HepG2 (cell line): ENCODE measurements around the gene ZNF606. TPM values are rescaled to one million over a fixed set of nuclear protein-coding genes. Genes with fewer than 3 reads are reported as not detected.

ENCODE experiments used
- AHR ChIP-seq: IDR thresholded peaks from 2 replicates; pipeline ENCODE4 v1.6.1; 2018; ENCODE audit warnings: missing genetic modification reagents, missing compliant biosample characterization
- CENPX ChIP-seq: sonication (generic); formaldehyde crosslinking; IDR thresholded peaks from 2 replicates; pipeline ENCODE4 v1.9.0; 2021; ENCODE audit warnings: mild to moderate bottlenecking, missing genetic modification reagents, moderate library complexity
- KAT8 ChIP-seq: IDR thresholded peaks from 2 replicates; pipeline ENCODE4 v1.6.1; 2016; ENCODE audit warnings: missing genetic modification reagents, missing compliant biosample characterization
- MBNL3 ChIP-seq: fragments of 250-450 bp; sonication (Bioruptor Pico); conservative IDR thresholded peaks from 2 replicates; pipeline ENCODE4 v1.8.0; 2022; ENCODE audit warnings: mild to moderate bottlenecking, inconsistent platforms
- MED1 ChIP-seq: sonication (generic); formaldehyde crosslinking; IDR thresholded peaks from 2 replicates; pipeline ENCODE4 v1.4.0; 2020; ENCODE audit warnings: missing genetic modification reagents
- NFE2L2 ChIP-seq: fragments of 150-350 bp; IDR thresholded peaks from 2 replicates; pipeline ENCODE4 v1.6.1; 2014; ENCODE audit warnings: low read length
- NFKBIZ ChIP-seq: IDR thresholded peaks from 2 replicates; pipeline ENCODE4 v1.6.1; 2018; ENCODE audit warnings: missing genetic modification reagents, missing compliant biosample characterization
- SP5 ChIP-seq: IDR thresholded peaks from 2 replicates; pipeline ENCODE4 v1.6.1; 2016; ENCODE audit warnings: low read depth, borderline replicate concordance
- SUZ12 ChIP-seq: fragments of 150-350 bp; IDR thresholded peaks from 2 replicates; pipeline ENCODE4 v1.6.1; 2014; ENCODE audit warnings: low read depth, low read length
- TRIM24 ChIP-seq: sonication (generic); formaldehyde crosslinking; IDR thresholded peaks from 2 replicates; pipeline ENCODE4 v1.8.0; 2022; ENCODE audit warnings: mild to moderate bottlenecking, missing genetic modification reagents
- ZBTB21 ChIP-seq: sonication (generic); formaldehyde crosslinking; IDR thresholded peaks from 2 replicates; pipeline ENCODE4 v1.4.0; 2020; ENCODE audit warnings: missing genetic modification reagents
- ZFP36L2 ChIP-seq: sonication (generic); formaldehyde crosslinking; IDR thresholded peaks from 2 replicates; pipeline ENCODE4 v1.4.0; 2020; ENCODE audit warnings: missing genetic modification reagents
- ZNF20 ChIP-seq: sonication (generic); formaldehyde crosslinking; IDR thresholded peaks from 2 replicates; pipeline ENCODE4 v1.4.0; 2020; ENCODE audit warnings: mild to moderate bottlenecking, moderate library complexity, missing genetic modification reagents
- ZNF329 ChIP-seq: sonication (generic); formaldehyde crosslinking; IDR thresholded peaks from 2 replicates; pipeline ENCODE4 v1.9.0; 2021; ENCODE audit warnings: low read depth, mild to moderate bottlenecking, missing genetic modification reagents
- polyA plus RNA-seq, 8 experiments: library from polyadenylated mRNA; depleted of rRNA in 3 of 8; stranded (reverse) in 7 of 8; unstranded in 1 of 8; fragments of >200 nt; fragmentation: Illumina TruSeq in 4 of 8; extraction: Trizol in 4 of 8; gene quantifications; 2 replicates each; pipeline versions ENCODE4 v1.2.1 to v1.2.3, GENCODE V29; 2011 to 2016; ENCODE audit warnings: low read depth in 4 of 8, missing spikeins in 1 of 8, mixed read lengths in 1 of 8; ENCODE audit not compliant: insufficient read depth in 1 of 8
- total RNA-seq, 5 experiments: library from RNA; depleted of rRNA; stranded (reverse); fragments of >200 nt; fragmentation: Illumina TruSeq; extraction: Trizol; gene quantifications; 2 replicates each; pipeline ENCODE4 v1.2.3, GENCODE V29; 2016; ENCODE audit warnings: low read depth in 1 of 5
- TF ChIP-seq, protein P1 (sequence below): IDR thresholded peaks from 2 replicates; pipeline ENCODE4 v1.6.1; 2016; ENCODE audit warnings: control low read depth
- TF ChIP-seq, protein P2 (sequence below): sonication (generic); formaldehyde crosslinking; IDR thresholded peaks from 2 replicates; pipeline ENCODE4 v1.4.0; 2020; ENCODE audit warnings: missing genetic modification reagents
- TF ChIP-seq, protein P3 (sequence below): sonication (generic); formaldehyde crosslinking; IDR thresholded peaks from 2 replicates; pipeline ENCODE4 v1.4.0; 2020; ENCODE audit warnings: missing genetic modification reagents
- TF ChIP-seq, protein P4 (sequence below): sonication (generic); formaldehyde crosslinking; IDR thresholded peaks from 2 replicates; pipeline ENCODE4 v1.8.0; 2023; ENCODE audit warnings: mild to moderate bottlenecking, missing genetic modification reagents
- TF ChIP-seq, protein P5 (sequence below): sonication (generic); formaldehyde crosslinking; IDR thresholded peaks from 2 replicates; pipeline ENCODE4 v1.4.0; 2020; ENCODE audit warnings: missing genetic modification reagents
- TF ChIP-seq, protein P6 (sequence below): IDR thresholded peaks from 2 replicates; pipeline ENCODE4 v1.6.1; 2016; ENCODE audit warnings: missing genetic modification reagents, missing compliant biosample characterization

ZNF606 gene
- total and polyA plus RNA-seq, 2 of the 13 experiments (the other 11 are each of a cell fraction or from before 2014, with no cell fraction given) = 4.2 to 14.8 TPM

DNA sequence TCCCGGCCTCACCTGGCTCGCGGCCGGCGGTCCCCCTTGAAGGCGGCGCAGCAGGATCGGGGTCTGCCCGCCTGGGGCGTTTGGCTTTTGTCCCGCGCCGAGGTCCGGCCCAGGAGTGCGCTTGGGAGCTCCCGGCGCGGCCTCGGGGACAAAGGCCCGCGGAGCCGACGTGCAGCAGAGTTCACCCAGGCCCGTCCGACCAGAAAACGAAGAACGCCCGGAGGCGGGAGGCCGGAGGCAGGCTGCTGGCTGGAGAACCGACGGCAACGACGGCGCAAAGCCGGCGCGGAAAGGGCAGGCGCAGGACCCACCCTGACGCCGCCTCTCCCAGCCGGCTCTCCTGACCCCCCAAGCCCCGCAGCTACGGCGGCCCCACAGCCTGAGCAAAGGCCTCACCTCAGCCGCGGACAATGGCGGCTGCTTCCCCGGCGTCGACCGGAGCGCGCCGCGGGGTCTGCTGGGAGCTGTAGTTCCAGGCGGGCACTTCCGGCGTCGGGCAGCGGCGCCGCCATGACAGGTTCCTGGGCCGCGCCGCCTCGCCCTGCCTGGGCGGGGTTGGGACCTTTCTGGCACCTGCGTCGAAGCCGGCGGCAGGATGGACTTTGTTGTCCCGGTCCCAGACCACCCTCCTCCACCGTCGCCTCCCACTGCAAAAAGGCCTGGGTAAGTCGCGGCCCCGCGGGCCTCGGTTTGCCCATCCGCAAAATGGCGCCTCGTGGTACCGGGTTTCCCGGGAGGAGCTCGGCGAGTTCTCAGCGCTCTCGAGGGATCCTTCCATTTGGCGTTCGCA lies at the start of gene ZNF606 (continued):
- TF ChIP-seq, protein P1, sequence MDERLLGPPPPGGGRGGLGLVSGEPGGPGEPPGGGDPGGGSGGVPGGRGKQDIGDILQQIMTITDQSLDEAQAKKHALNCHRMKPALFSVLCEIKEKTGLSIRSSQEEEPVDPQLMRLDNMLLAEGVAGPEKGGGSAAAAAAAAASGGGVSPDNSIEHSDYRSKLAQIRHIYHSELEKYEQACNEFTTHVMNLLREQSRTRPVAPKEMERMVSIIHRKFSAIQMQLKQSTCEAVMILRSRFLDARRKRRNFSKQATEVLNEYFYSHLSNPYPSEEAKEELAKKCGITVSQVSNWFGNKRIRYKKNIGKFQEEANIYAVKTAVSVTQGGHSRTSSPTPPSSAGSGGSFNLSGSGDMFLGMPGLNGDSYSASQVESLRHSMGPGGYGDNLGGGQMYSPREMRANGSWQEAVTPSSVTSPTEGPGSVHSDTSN = no peak
- TF ChIP-seq SP5 = no peak; the same call in 1 of the 2 replicates
- TF ChIP-seq, protein P2, sequence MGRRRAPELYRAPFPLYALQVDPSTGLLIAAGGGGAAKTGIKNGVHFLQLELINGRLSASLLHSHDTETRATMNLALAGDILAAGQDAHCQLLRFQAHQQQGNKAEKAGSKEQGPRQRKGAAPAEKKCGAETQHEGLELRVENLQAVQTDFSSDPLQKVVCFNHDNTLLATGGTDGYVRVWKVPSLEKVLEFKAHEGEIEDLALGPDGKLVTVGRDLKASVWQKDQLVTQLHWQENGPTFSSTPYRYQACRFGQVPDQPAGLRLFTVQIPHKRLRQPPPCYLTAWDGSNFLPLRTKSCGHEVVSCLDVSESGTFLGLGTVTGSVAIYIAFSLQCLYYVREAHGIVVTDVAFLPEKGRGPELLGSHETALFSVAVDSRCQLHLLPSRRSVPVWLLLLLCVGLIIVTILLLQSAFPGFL = no peak
- TF ChIP-seq MED1 (CRISPR knock-in tag) = no peak; the same call in 1 of the 2 replicates
- TF ChIP-seq ZNF329 (CRISPR knock-in tag) = 0 out of 2 replicates have a peak, but pooled peaks have one; percentile 52
- no peak for TF ChIP-seq ZFP36L2
- TF ChIP-seq MBNL3 (CRISPR knock-in tag) = no peak
- TF ChIP-seq, protein P3, sequence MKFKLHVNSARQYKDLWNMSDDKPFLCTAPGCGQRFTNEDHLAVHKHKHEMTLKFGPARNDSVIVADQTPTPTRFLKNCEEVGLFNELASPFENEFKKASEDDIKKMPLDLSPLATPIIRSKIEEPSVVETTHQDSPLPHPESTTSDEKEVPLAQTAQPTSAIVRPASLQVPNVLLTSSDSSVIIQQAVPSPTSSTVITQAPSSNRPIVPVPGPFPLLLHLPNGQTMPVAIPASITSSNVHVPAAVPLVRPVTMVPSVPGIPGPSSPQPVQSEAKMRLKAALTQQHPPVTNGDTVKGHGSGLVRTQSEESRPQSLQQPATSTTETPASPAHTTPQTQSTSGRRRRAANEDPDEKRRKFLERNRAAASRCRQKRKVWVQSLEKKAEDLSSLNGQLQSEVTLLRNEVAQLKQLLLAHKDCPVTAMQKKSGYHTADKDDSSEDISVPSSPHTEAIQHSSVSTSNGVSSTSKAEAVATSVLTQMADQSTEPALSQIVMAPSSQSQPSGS (CRISPR knock-in tag) = peak; percentile 80
- TF ChIP-seq, protein P4, sequence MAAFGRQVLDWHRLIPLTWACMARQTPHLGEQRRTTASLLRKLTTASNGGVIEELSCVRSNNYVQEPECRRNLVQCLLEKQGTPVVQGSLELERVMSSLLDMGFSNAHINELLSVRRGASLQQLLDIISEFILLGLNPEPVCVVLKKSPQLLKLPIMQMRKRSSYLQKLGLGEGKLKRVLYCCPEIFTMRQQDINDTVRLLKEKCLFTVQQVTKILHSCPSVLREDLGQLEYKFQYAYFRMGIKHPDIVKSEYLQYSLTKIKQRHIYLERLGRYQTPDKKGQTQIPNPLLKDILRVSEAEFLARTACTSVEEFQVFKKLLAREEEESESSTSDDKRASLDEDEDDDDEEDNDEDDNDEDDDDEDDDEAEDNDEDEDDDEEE (CRISPR knock-in tag) = 0 out of 2 replicates have a peak, but pooled peaks have one; percentile 60
- no peak for TF ChIP-seq TRIM24
- TF ChIP-seq AHR (CRISPR knock-in tag) = 0 out of 2 replicates have a peak, but pooled peaks have one; percentile 44
- TF ChIP-seq CENPX (CRISPR knock-in tag) = no peak
- 0 out of 2 replicates have a peak, but pooled peaks have one; percentile 6 for TF ChIP-seq ZBTB21 (CRISPR knock-in tag)
- TF ChIP-seq SUZ12 = peak; percentile 58
- TF ChIP-seq KAT8 (CRISPR knock-in tag) = peak; percentile 94
- TF ChIP-seq, protein P5, sequence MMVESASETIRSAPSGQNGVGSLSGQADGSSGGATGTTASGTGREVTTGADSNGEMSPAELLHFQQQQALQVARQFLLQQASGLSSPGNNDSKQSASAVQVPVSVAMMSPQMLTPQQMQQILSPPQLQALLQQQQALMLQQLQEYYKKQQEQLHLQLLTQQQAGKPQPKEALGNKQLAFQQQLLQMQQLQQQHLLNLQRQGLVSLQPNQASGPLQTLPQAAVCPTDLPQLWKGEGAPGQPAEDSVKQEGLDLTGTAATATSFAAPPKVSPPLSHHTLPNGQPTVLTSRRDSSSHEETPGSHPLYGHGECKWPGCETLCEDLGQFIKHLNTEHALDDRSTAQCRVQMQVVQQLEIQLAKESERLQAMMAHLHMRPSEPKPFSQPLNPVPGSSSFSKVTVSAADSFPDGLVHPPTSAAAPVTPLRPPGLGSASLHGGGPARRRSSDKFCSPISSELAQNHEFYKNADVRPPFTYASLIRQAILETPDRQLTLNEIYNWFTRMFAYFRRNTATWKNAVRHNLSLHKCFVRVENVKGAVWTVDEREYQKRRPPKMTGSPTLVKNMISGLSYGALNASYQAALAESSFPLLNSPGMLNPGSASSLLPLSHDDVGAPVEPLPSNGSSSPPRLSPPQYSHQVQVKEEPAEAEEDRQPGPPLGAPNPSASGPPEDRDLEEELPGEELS = no peak
- 0 out of 2 replicates have a peak, but pooled peaks have one; percentile 38 for TF ChIP-seq ZNF20 (CRISPR knock-in tag)
- TF ChIP-seq, protein P6, sequence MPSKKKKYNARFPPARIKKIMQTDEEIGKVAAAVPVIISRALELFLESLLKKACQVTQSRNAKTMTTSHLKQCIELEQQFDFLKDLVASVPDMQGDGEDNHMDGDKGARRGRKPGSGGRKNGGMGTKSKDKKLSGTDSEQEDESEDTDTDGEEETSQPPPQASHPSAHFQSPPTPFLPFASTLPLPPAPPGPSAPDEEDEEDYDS (CRISPR knock-in tag) = peak; percentile 53; the same call in 1 of the 2 replicates
- TF ChIP-seq NFKBIZ (CRISPR knock-in tag) = no peak; the same call in 1 of the 2 replicates
- no peak for TF ChIP-seq NFE2L2
